Body of pancreas (tissue), 4 donors: Measurements from ENCODE around the gene ADAMTSL1.

Experiments
- POLR2A ChIP-seq, 3 donors: fragments of 450-650 bp; IDR thresholded peaks; one replicate each; pipeline ENCODE4 v1.6.1; 2016; ENCODE audit warnings: antibody characterized with exemption in 3 of 3, mild to moderate bottlenecking in 2 of 3
- TF ChIP-seq, protein P1 (sequence below), 7 experiments: fragments of 450-650 bp in 4 of 7; fragments of 200-600 bp in 3 of 7; sonication (generic) in 3 of 7; IDR thresholded peaks; one replicate each; pipeline ENCODE4 v1.5.1; 2016 to 2019; ENCODE audit warnings: antibody characterized with exemption in 7 of 7

DNA sequence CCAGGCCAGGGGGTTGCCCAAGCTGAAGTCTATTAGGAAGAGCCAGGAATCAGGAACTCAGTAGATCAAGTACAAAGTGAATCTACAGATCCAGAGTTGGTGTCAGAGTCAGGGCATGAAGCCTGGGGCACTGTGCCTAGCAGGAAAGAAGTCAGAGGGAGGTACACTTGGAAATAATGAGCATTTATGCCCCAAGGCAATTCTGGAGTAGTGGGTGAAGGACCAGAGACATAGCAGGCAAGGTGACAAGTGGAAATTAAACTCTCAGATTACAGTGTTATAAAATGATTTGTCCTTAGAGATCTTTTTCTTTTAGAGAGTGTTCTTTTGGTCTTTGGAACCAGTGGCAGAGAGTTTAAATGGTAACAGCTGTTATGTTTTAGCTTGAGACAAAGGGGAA, 138.0 kb downstream of the ADAMTSL1 start:
- TF ChIP-seq, protein P1, sequence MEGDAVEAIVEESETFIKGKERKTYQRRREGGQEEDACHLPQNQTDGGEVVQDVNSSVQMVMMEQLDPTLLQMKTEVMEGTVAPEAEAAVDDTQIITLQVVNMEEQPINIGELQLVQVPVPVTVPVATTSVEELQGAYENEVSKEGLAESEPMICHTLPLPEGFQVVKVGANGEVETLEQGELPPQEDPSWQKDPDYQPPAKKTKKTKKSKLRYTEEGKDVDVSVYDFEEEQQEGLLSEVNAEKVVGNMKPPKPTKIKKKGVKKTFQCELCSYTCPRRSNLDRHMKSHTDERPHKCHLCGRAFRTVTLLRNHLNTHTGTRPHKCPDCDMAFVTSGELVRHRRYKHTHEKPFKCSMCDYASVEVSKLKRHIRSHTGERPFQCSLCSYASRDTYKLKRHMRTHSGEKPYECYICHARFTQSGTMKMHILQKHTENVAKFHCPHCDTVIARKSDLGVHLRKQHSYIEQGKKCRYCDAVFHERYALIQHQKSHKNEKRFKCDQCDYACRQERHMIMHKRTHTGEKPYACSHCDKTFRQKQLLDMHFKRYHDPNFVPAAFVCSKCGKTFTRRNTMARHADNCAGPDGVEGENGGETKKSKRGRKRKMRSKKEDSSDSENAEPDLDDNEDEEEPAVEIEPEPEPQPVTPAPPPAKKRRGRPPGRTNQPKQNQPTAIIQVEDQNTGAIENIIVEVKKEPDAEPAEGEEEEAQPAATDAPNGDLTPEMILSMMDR (IDR thresholded peaks at IDR 0.05): no peak
- TF ChIP-seq POLR2A (IDR thresholded peaks at IDR 0.05): no peak
